SKM-1 treated with dmso at 0.1 percent for 144 hours (cell line): ENCODE measurements around the gene PATE1.

Experiments
- DNase-seq: peaks from one replicate; lab custom pipeline; 2025; ENCODE audit not compliant: unreplicated experiment; lab: John Stamatoyannopoulos, UW

PATE1 gene

DNA sequence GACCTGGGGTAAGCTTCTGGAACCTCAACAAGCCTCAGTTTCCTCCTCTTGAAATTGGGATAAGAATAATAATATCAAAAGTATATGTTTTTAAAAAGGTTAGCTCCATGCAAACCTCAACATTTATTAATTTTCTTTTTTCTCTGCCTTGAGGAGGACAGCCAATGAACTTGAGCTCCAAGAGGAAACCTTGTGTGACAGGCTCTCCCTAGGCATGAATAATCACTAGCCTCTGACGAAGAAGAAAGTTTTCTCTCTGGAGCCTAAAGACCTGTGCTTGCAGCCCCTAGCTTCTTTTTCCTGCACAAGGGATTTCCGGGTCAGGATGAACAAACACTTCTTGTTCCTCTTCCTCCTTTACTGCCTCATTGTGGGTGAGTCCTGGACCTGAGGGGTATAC, 41.7 kb downstream of the PATE1 start, which contains the start of gene PATE3:
TSS of gene PATE3 (plus strand) at position 301 of the 400 bp plus-strand sequence. CDS start at position 326, 25 bp downstream.
- no peak for DNase-seq

DNA sequence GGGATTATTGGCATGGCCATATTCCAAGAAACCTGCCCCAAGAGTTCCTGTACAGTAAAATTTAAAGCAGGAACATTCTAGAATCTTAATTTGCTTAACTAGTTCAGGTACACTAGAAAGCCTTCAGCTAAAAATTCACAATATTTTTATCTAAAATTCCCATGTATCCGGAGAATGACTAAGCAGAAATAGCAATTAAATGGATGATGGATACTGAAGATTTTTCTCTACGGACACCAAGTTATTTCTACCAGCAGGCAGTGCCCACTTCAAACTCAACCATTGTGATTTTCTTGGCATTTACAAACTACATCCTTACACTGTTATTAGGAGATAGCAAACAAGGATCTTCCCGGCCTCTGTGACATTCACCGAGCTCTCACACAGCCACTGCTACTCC, 44.7 kb downstream of the PATE1 start:
- no peak for DNase-seq

- DNase-seq: no peak
Measured at GRCh38 chr11:125797641-125798040, 51.6 kb downstream of the PATE1 start.
